ENCODE results near the gene INTS1. TPM values are rescaled to one million over a fixed set of nuclear protein-coding genes. Genes with fewer than 3 reads are reported as not detected.
A peak's percentile ranks its signal among the peaks of the same experiment; 100 is the strongest.

INTS1 gene
- total RNA-seq, 2 donors from 2014 or later, result 66.3 to 72.9 TPM

DNA sequence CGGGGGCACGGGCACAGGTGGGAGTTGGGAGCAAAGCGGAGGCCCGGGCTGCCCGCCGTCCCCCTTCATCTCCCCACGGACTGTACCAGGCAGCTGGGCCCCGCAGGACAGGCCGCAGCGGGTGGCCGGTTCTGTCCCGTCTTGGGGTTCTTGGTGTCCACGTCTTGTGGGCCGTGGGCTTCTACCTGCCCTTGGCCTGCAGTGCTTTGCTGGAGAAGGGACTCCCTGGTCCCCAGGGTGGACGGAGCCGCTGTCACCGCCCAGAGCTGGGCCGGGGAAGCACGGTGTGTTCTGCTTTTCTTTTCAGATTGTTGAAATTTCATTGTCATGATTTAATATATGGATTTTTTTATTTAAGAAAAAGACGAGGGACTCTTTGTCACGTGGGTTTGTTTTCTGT lies 38.1 kb upstream of the INTS1 start:
- TF ChIP-seq CTCF (IDR thresholded peaks at IDR 0.05) (no peak), POLR2A (IDR thresholded peaks at IDR 0.05) (peak in 1 of 3 donors; percentile 2)
- H3K27ac ChIP-seq, result peak overlapping the region in 1 of 4 donors; percentile 30
- no peaks in the 10 kb centered on the region for H3K9me3 ChIP-seq
- WGBS, 2 donors, result 85 to 88% methylated on average over 21 of the region's 21 CpGs
- no peak for DNase-seq
- no peak for ATAC-seq
- peaks cover 44% of the 10 kb centered on the region for H3K4me1 ChIP-seq
- H3K4me3 ChIP-seq, result no peak overlapping the region
- H3K27me3 ChIP-seq, result no peaks in the 10 kb centered on the region
- H3K36me3 ChIP-seq (replicated peaks in 1 of 2; ENCODE audit: insufficient read depth in 1 of 2, low read depth in 2 of 2), result peaks cover 16 to 17% of the 10 kb centered on the region in 2 donors
- intact Hi-C loops (cut with DNase I), result no loop called here

GRCh38 chr7:1541431-1542162 lies 37.4 kb upstream of the INTS1 start:
- peaks cover 16 to 17% of the 10 kb centered on the region in 2 donors for H3K36me3 ChIP-seq (replicated peaks in 1 of 2; ENCODE audit: insufficient read depth in 1 of 2, low read depth in 2 of 2)
- WGBS, 2 donors, result 82 to 83% methylated on average over 15 to 33 of the region's 33 CpGs
- TF ChIP-seq CTCF (IDR thresholded peaks at IDR 0.05), result no peak
- TF ChIP-seq POLR2A (IDR thresholded peaks at IDR 0.05), result peak in 1 of 3 donors; percentile 8
- DNase-seq, result no peak
- no peak overlapping the region for H3K27ac ChIP-seq
- ATAC-seq, result no peak
- H3K9me3 ChIP-seq, result no peaks in the 10 kb centered on the region
- no peak overlapping the region for H3K4me3 ChIP-seq
- peaks cover 50% of the 10 kb centered on the region for H3K4me1 ChIP-seq
- intact Hi-C loops (cut with DNase I), result no loop called here
- H3K27me3 ChIP-seq, result no peaks in the 10 kb centered on the region

- no peak for ATAC-seq
- peaks cover 16 to 17% of the 10 kb centered on the region in 2 donors for H3K36me3 ChIP-seq (replicated peaks in 1 of 2; ENCODE audit: insufficient read depth in 1 of 2, low read depth in 2 of 2)
Measured at GRCh38 chr7:1540776-1541271, 36.6 kb upstream of the INTS1 start.

DNA sequence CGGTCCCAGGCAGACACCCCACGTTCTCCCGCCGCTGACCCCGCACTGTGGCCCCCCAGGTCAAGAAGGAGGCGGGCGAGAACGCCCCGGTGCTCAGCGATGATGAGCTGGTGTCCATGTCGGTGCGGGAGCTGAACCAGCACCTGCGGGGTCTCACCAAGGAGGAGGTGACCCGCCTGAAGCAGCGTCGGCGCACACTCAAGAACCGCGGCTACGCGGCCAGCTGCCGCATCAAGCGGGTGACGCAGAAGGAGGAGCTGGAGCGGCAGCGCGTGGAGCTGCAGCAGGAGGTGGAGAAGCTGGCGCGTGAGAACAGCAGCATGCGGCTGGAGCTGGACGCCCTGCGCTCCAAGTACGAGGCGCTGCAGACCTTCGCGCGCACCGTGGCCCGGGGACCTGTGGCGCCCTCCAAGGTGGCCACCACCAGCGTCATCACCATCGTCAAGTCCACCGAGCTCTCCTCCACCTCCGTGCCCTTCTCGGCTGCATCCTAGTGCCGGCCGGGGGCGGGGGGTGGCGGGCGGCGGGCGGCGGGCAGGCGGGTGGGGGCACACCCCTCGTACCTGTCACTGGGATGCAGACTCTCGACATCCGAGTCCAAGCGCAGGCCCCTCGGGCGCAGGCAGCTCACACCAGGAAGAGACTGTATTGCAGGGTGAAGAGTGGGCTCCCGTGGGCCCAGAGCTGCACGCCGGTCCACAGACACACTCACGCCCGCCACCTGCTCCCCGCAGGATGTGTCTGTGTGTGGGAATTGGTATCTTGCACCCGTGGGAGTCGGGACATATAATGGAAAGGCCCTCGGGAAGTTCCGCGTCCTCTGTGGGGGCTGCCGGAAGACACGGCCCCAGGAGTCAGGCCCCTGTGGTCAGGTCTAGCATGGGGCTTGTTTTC lies 35.9 kb upstream of the INTS1 start:
- Histone ChIP-seq H3K36me3 (replicated peaks in 1 of 2; ENCODE audit: insufficient read depth in 1 of 2, low read depth in 2 of 2) (peaks cover 16 to 17% of the 10 kb centered on the region in 2 donors), H3K27me3 (no peaks in the 10 kb centered on the region), H3K27ac (peak overlapping the region in 1 of 4 donors; percentile 97), H3K4me3 (no peak overlapping the region), H3K9me3 (no peaks in the 10 kb centered on the region), H3K4me1 (peaks cover 50% of the 10 kb centered on the region)
- DNase-seq (no peak), ATAC-seq (no peak)
- 94 to 97% methylated on average over 22 to 69 of the region's 73 CpGs for WGBS, 2 donors
- TF ChIP-seq CTCF (IDR thresholded peaks at IDR 0.05), result no peak
- no peak for TF ChIP-seq POLR2A (IDR thresholded peaks at IDR 0.05)
- intact Hi-C loops (cut with DNase I), result no loop called here

More at GRCh38 chr7:1540776-1541271, 36.6 kb upstream of the INTS1 start:
- intact Hi-C loops (cut with DNase I), result no loop called here
- Histone ChIP-seq H3K27me3 (no peaks in the 10 kb centered on the region), H3K27ac (peak overlapping the region in 1 of 4 donors; percentile 3), H3K4me1 (peaks cover 50% of the 10 kb centered on the region), H3K4me3 (no peak overlapping the region), H3K9me3 (no peaks in the 10 kb centered on the region)
- 88 to 100% methylated on average over 2 to 30 of the region's 31 CpGs for WGBS, 2 donors
- no peak for TF ChIP-seq POLR2A (IDR thresholded peaks at IDR 0.05)
- TF ChIP-seq CTCF (IDR thresholded peaks at IDR 0.05), result no peak
- DNase-seq, result no peak
